GM19239 (cell line): ENCODE results near the gene UCN2.
"Not testable (repeated sequence)": the region's sequence is repeated elsewhere in the genome, so short reads cannot be mapped to it uniquely, and the experiment has no call there.

ENCODE experiments used
- DNase-seq: peaks from one replicate; pipeline ENCODE4 v3.0.0; 2011; ENCODE audit warnings: low spot score; ENCODE audit not compliant: insufficient read length
- FAIRE-seq: peaks from 2 replicates; lab custom pipeline; 2011; peaks lifted over from hg19 to GRCh38; lab: Jason Lieb, UNC

UCN2 gene

GRCh38 chr3:48564667-48565066, 1.1 kb upstream of the UCN2 start:
- FAIRE-seq, result no peak

GRCh38 chr3:48564022-48564421, 441 bp upstream of the UCN2 start:
- DNase-seq, result no peak
- no peak for FAIRE-seq

More at GRCh38 chr3:48564667-48565066, 1.1 kb upstream of the UCN2 start:
- DNase-seq, result no peak

GRCh38 chr3:48562367-48563095, 1.1 kb downstream of the UCN2 start:
- no peak for FAIRE-seq
- no peak for DNase-seq

GRCh38 chr3:48561045-48561736, 2.4 kb downstream of the UCN2 start:
- DNase-seq, result peak; percentile 56
- no peak for FAIRE-seq

GRCh38 chr3:48560648-48561018, 2.9 kb downstream of the UCN2 start:
- DNase-seq (no peak), FAIRE-seq (no peak)

GRCh38 chr3:48558493-48559134, 5.0 kb downstream of the UCN2 start:
- DNase-seq (no peak), FAIRE-seq (no peak)

GRCh38 chr3:48556796-48557626, 6.6 kb downstream of the UCN2 start, which contains the start of gene PFKFB4:
Gene PFKFB4, minus strand, starts transcription at chr3:48556803. Its CDS starts 26 bp downstream, at chr3:48556777.
- DNase-seq, result peak; percentile 82
- peak; percentile 99 for FAIRE-seq

GRCh38 chr3:48555949-48556795, 7.4 kb downstream of the UCN2 start:
- FAIRE-seq (no peak), DNase-seq (no peak)

- FAIRE-seq, result no peak
- DNase-seq, result no peak
These were observed 8.2 kb downstream of the UCN2 start for GRCh38 chr3:48555231-48555948.

GRCh38 chr3:48553886-48554845, 9.4 kb downstream of the UCN2 start:
- FAIRE-seq, result no peak
- DNase-seq, result no peak

- FAIRE-seq, result no peak
- no peak for DNase-seq
These were observed 10.2 kb downstream of the UCN2 start for GRCh38 chr3:48553361-48553760.

- FAIRE-seq (no peak), DNase-seq (no peak)
These were observed 11.2 kb downstream of the UCN2 start for GRCh38 chr3:48552111-48552951.

- not testable (repeated sequence) for DNase-seq, FAIRE-seq
These were observed 11.9 kb downstream of the UCN2 start for GRCh38 chr3:48551651-48552050.

GRCh38 chr3:48548729-48549705, 14.6 kb downstream of the UCN2 start:
- peak; percentile 75 for DNase-seq
- FAIRE-seq, result peak; percentile 84

GRCh38 chr3:48548126-48548525, 15.5 kb downstream of the UCN2 start:
- FAIRE-seq, result no peak

More at GRCh38 chr3:48548126-48548525, 15.5 kb downstream of the UCN2 start:
- DNase-seq, result no peak
